B cell (primary cell): ENCODE data around the gene PRX. TPM values are rescaled to one million over a fixed set of nuclear protein-coding genes. Genes with fewer than 3 reads are reported as not detected.

Experiments used
- ATAC-seq: fragments of 200-7000 bp; cut with Tn5 transposase; one replicate; pipeline ENCODE4 v1.10.0; 2021; ENCODE audit warnings: low read depth, mild to moderate bottlenecking, moderate number of reproducible peaks, moderate library complexity
- CTCF ChIA-PET: fragments of 350-600 bp; sonication (Branson Sonifier 250); formaldehyde crosslinking; loops from one replicate; lab custom pipeline; 2021; ENCODE audit warnings: antibody characterized with exemption, inconsistent platforms; lab: Charles Lee
- POLR2A ChIA-PET: fragments of 350-600 bp; sonication (Branson Sonifier 250); formaldehyde crosslinking; loops from one replicate; lab custom pipeline; 2021; ENCODE audit warnings: antibody characterized with exemption; lab: Charles Lee
- DNase-seq: peaks from one replicate; pipeline ENCODE4 v3.0.0; 2013
- H2AFZ ChIP-seq: 2 replicates; pipeline ENCODE4 v1.6.1; 2012; ENCODE audit warnings: mild to moderate bottlenecking, low read depth, low read length; ENCODE audit not compliant: insufficient read depth, poor library complexity, severe bottlenecking
- H3K27ac ChIP-seq, 2 donors: 1 replicate in 1 of 2; 2 replicates in 1 of 2; pipeline ENCODE4 v1.5.1; 2012 to 2013; ENCODE audit warnings: low read length in 2 of 2, mild to moderate bottlenecking in 2 of 2, moderate library complexity in 1 of 2
- H3K27me3 ChIP-seq, 4 experiments: fragments of 200-600 bp in 1 of 4; sonication (generic) in 1 of 4; replicated peaks in 1 of 4; 1 replicate in 2 of 4; 2 replicates in 2 of 4; pipeline versions ENCODE4 v1.6.1 to v1.7.0; 2013 to 2016; ENCODE audit warnings: low read length in 3 of 4, mild to moderate bottlenecking in 2 of 4, mixed read lengths in 1 of 4, moderate library complexity in 1 of 4; ENCODE audit not compliant: insufficient read depth in 4 of 4, control insufficient read depth in 3 of 4; ENCODE audit errors: control extremely low read depth in 1 of 4
- H3K36me3 ChIP-seq, 2 experiments: replicated peaks in 1 of 2; 1 replicate in 1 of 2; 2 replicates in 1 of 2; pipeline versions ENCODE4 v1.6.1 to v1.7.1; 2013; ENCODE audit warnings: low read length in 1 of 2; ENCODE audit not compliant: insufficient read depth in 2 of 2, control insufficient read depth in 1 of 2; ENCODE audit errors: control extremely low read depth in 1 of 2, extremely low read depth in 1 of 2
- H3K4me1 ChIP-seq, 2 donors: fragments of 200-600 bp in 1 of 2; sonication (generic) in 1 of 2; 1 replicate in 1 of 2; 2 replicates in 1 of 2; pipeline versions ENCODE4 v1.5.1 to v1.6.1; 2013 to 2017; ENCODE audit warnings: low read length in 2 of 2; ENCODE audit not compliant: control insufficient read depth in 2 of 2, insufficient read depth in 2 of 2
- H3K4me2 ChIP-seq: replicated peaks from 2 replicates; pipeline ENCODE3; 2012; ENCODE audit warnings: mild to moderate bottlenecking, low read depth, low read length; ENCODE audit not compliant: poor library complexity, severe bottlenecking
- H3K4me3 ChIP-seq, 5 experiments: fragments of 200-600 bp in 1 of 5; sonication (generic) in 1 of 5; 1 replicate in 3 of 5; 2 replicates in 2 of 5; pipeline versions ENCODE4 v1.5.1 to v1.7.0; 2011 to 2016; ENCODE audit warnings: low read length in 4 of 5, mild to moderate bottlenecking in 4 of 5, low read depth in 2 of 5, control low read depth in 1 of 5, moderate library complexity in 1 of 5; ENCODE audit not compliant: insufficient read depth in 1 of 5; ENCODE audit errors: control extremely low read depth in 1 of 5, extremely low read depth in 1 of 5
- H3K79me2 ChIP-seq: fragments of 200-600 bp; sonication (generic); one replicate; pipeline ENCODE4 v1.6.0; 2016; ENCODE audit warnings: low read length; ENCODE audit not compliant: control insufficient read depth, insufficient read depth
- H3K9ac ChIP-seq: fragments of 200-600 bp; sonication (generic); 2 replicates; pipeline ENCODE4 v1.6.1; 2017; ENCODE audit warnings: mild to moderate bottlenecking, low read length, moderate library complexity
- H3K9me3 ChIP-seq, 3 donors: one replicate each; pipeline versions ENCODE4 v1.6.1 to v1.7.1; 2013; ENCODE audit warnings: low read length in 2 of 3; ENCODE audit not compliant: control insufficient read depth in 2 of 3, insufficient read depth in 1 of 3; ENCODE audit errors: control extremely low read depth in 1 of 3
- H4K20me1 ChIP-seq: 2 replicates; pipeline ENCODE4 v1.6.0; 2012; ENCODE audit warnings: mild to moderate bottlenecking, low read length; ENCODE audit not compliant: insufficient read depth, control insufficient read depth, poor library complexity, severe bottlenecking
- H3K27ac Mint-ChIP-seq: one replicate; pipeline ENCODE4 v1.8.0; 2021; ENCODE audit warnings: mixed read lengths
- H3K27me3 Mint-ChIP-seq: one replicate; pipeline ENCODE4 v1.8.0; 2021; ENCODE audit warnings: mixed read lengths
- H3K4me1 Mint-ChIP-seq: one replicate; pipeline ENCODE4 v1.8.0; 2021; ENCODE audit warnings: mixed read lengths
- H3K4me3 Mint-ChIP-seq: one replicate; pipeline ENCODE4 v1.8.0; 2021; ENCODE audit warnings: mixed read lengths
- H3K9me3 Mint-ChIP-seq: one replicate; pipeline ENCODE4 v1.8.0; 2022; ENCODE audit warnings: mixed read lengths; ENCODE audit not compliant: insufficient read depth
- EZH2 ChIP-seq: IDR thresholded peaks from 2 replicates; pipeline ENCODE4 v1.6.1; 2012; ENCODE audit warnings: borderline replicate concordance, low read depth, mild to moderate bottlenecking, moderate library complexity, low read length; ENCODE audit not compliant: insufficient read depth, poor library complexity, severe bottlenecking
- WGBS: methylation state at CpG from one replicate; pipeline ENCODE4 v1.1.5; 2013; ENCODE audit warnings: missing lambda C conversion rate; ENCODE audit not compliant: insufficient coverage; 5-methylcytosine and 5-hydroxymethylcytosine counted together
- intact Hi-C: fragments of 100-400 bp; cut with micrococcal nuclease; formaldehyde crosslinking; loops from one replicate; pipeline ENCODE4 v1.10.0; 2022
- polyA plus RNA-seq: library from polyadenylated mRNA; depleted of rRNA; stranded (reverse); fragments of >200 nt; gene quantifications from 2 replicates; pipeline ENCODE4 v1.2.3, GENCODE V29; 2012
- total RNA-seq, 2 donors: library from RNA; stranded (reverse); fragments of 120-200 nt in 1 of 2; gene quantifications; 1 replicate in 1 of 2; 2 replicates in 1 of 2; pipeline versions ENCODE4 v1.2.3 to v1.2.4, GENCODE V29; 2013 to 2022
- TF ChIP-seq, protein P1 (sequence below): fragments of 200-600 bp; IDR thresholded peaks from one replicate; pipeline ENCODE4 v1.8.0; 2022; ENCODE audit warnings: antibody characterized with exemption, mild to moderate bottlenecking

The PRX gene
- total and polyA plus RNA-seq, 2 donors (not counting 1 experiment from before 2014, with no cell fraction given): 1.1 to 2.5 TPM

DNA sequence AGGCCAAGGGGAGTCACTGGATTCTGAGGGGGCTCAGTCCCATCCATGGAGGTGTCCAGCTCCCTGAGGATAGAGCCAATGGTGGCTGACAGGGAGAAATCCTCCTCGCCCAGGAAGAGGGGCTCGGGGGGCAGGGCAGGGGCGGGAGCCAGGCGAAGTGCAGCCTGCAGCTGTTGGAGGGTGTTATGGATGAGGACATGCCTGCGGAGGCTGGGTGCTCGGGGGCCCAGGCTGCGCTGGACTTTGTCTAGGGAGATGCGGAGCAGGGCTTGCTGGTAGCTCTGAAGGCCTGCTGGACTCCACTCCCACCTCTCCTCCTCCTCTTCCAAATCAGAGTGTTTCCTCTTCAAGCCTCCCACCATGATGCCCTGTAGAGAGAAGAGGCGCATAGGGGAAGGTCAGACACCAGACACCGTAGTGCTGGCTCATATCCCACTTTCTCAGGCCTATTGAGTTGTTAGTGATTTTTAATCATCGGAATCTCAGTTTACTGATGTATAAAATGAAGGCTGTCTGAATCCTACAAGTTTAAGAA, 28.6 kb upstream of the PRX start:
- Histone ChIP-seq H3K27me3 (no peaks in the 10 kb centered on the region), H3K9me3 (no peaks in the 10 kb centered on the region), H3K79me2 (peaks cover 46% of the 10 kb centered on the region), H3K9ac (no peak overlapping the region), H3K4me3 (no peak overlapping the region), H4K20me1 (peaks cover 23% of the 10 kb centered on the region), H3K4me1 (peaks cover 12% of the 10 kb centered on the region in 2 donors), H3K4me2 (peak overlapping the region; percentile 95), H2AFZ (no peak overlapping the region), H3K27ac (peak overlapping the region in 1 of 2 donors; percentile 67), H3K36me3 (peaks cover 2 to 16% of the 10 kb centered on the region in 2 experiments)
- WGBS: 99% methylated on average over 6 of the region's 11 CpGs
- H3K4me3 Mint-ChIP-seq: peak overlapping the region; percentile 97
- peak overlapping the region; percentile 95 for H3K27ac Mint-ChIP-seq
- ChIA-PET CTCF (interaction anchor here (0.8 to 1.7 kb wide), 2 partner anchors 21 to 137 kb away, joined by 3 to 4 read pairs; no protein-coding TSS in a partner anchor), POLR2A (interaction anchor here (3.2 kb wide), 1 partner anchor 16 kb away, joined by 63 read pairs; the partner anchor contains the start of gene SERTAD1)
- peaks cover 28% of the 10 kb centered on the region for H3K4me1 Mint-ChIP-seq
- no peaks in the 10 kb centered on the region for H3K9me3 Mint-ChIP-seq
- TF ChIP-seq EZH2: no peak
- TF ChIP-seq, protein P1, sequence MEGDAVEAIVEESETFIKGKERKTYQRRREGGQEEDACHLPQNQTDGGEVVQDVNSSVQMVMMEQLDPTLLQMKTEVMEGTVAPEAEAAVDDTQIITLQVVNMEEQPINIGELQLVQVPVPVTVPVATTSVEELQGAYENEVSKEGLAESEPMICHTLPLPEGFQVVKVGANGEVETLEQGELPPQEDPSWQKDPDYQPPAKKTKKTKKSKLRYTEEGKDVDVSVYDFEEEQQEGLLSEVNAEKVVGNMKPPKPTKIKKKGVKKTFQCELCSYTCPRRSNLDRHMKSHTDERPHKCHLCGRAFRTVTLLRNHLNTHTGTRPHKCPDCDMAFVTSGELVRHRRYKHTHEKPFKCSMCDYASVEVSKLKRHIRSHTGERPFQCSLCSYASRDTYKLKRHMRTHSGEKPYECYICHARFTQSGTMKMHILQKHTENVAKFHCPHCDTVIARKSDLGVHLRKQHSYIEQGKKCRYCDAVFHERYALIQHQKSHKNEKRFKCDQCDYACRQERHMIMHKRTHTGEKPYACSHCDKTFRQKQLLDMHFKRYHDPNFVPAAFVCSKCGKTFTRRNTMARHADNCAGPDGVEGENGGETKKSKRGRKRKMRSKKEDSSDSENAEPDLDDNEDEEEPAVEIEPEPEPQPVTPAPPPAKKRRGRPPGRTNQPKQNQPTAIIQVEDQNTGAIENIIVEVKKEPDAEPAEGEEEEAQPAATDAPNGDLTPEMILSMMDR: no peak
- no peak for DNase-seq
- intact Hi-C loops: loop anchor here (1.0 to 5.0 kb wide), 4 partner anchors 129 to 821 kb away; partner anchors contain the start of genes HNRNPUL1, MIA, RAB4B and SHKBP1
- ATAC-seq: no peak
- no peaks in the 10 kb centered on the region for H3K27me3 Mint-ChIP-seq

DNA sequence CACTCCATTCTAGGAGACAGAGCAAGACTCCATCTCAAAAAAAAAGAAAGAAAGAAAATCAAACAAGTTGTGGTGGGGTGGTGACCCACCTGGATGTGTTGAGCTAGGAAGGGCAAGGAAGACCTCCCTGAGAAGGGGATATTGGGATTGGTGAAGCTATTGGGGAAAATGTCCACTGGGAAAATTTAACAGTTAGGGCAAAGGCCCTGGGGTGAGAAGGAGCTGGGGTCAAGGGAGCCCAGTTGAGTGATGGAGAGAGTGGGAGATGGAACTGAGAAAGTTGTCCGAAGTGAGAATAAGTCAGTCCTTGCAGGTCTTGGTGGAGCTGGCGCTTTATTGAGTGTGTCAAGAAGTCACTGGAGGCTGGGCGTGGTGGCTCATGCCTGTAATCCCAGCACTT, 25.1 kb upstream of the PRX start:
- ATAC-seq (no peak), DNase-seq (no peak)
- Histone ChIP-seq H3K79me2 (peaks cover 37% of the 10 kb centered on the region), H4K20me1 (peaks cover 23% of the 10 kb centered on the region), H3K9ac (no peak overlapping the region), H3K4me1 (peaks cover 26 to 35% of the 10 kb centered on the region in 2 donors), H3K36me3 (peaks cover 2 to 16% of the 10 kb centered on the region in 2 experiments), H3K27me3 (no peaks in the 10 kb centered on the region), H3K9me3 (no peaks in the 10 kb centered on the region), H3K27ac (no peak overlapping the region), H3K4me2 (no peak overlapping the region), H3K4me3 (no peak overlapping the region), H2AFZ (no peak overlapping the region)
- intact Hi-C loops: no loop called here
- Mint-ChIP-seq H3K9me3 (no peaks in the 10 kb centered on the region), H3K4me3 (no peak overlapping the region), H3K27ac (peak overlapping the region; percentile 15), H3K4me1 (peaks cover 45% of the 10 kb centered on the region), H3K27me3 (no peaks in the 10 kb centered on the region)
- ChIA-PET CTCF (interaction anchor here (1.2 to 2.6 kb wide), 4 partner anchors 9 to 18 kb away, joined by 3 to 11 read pairs (median 5); partner anchors contain the start of gene SERTAD1), POLR2A (no interaction called here)
- TF ChIP-seq, protein P1: no peak
- TF ChIP-seq EZH2: no peak
- WGBS: 100% methylated on average over 2 of the region's 3 CpGs
